HepG2 (cell line): Measurements from ENCODE around the gene WNT3. TPM values are rescaled to one million over a fixed set of nuclear protein-coding genes. Genes with fewer than 3 reads are reported as not detected.

Experiments used
- BATF2 ChIP-seq: sonication (generic); formaldehyde crosslinking; IDR thresholded peaks from 2 replicates; pipeline ENCODE4 v1.8.0; 2022; ENCODE audit warnings: mild to moderate bottlenecking, missing genetic modification reagents, moderate library complexity
- CBX5 ChIP-seq: sonication (generic); formaldehyde crosslinking; IDR thresholded peaks from 2 replicates; pipeline ENCODE4 v1.4.0; 2020; ENCODE audit warnings: missing genetic modification reagents, borderline replicate concordance
- CREB3 ChIP-seq: sonication (generic); formaldehyde crosslinking; IDR thresholded peaks from 2 replicates; pipeline ENCODE4 v1.5.0; 2020; ENCODE audit warnings: missing genetic modification reagents
- DNMT3B ChIP-seq: conservative IDR thresholded peaks from 2 replicates; pipeline ENCODE4 v1.6.1; 2016; ENCODE audit warnings: missing biosample characterization, control low read depth
- ESRRA ChIP-seq: sonication (generic); formaldehyde crosslinking; IDR thresholded peaks from 2 replicates; pipeline ENCODE4 v1.5.1; 2020; ENCODE audit warnings: mild to moderate bottlenecking, low read depth, missing genetic modification reagents
- FOXJ3 ChIP-seq: sonication (generic); formaldehyde crosslinking; IDR thresholded peaks from 2 replicates; pipeline ENCODE4 v1.4.0; 2020; ENCODE audit warnings: missing genetic modification reagents, mild to moderate bottlenecking, borderline replicate concordance
- FOXK1 ChIP-seq: sonication (generic); formaldehyde crosslinking; IDR thresholded peaks from 2 replicates; pipeline ENCODE4 v1.4.0; 2020; ENCODE audit warnings: low read depth, missing genetic modification reagents, borderline replicate concordance
- FOXK2 ChIP-seq: fragments of 450-650 bp; IDR thresholded peaks from 2 replicates; pipeline ENCODE4 v1.6.1; 2016
- GABPB1 ChIP-seq: IDR thresholded peaks from 2 replicates; pipeline ENCODE4 v1.6.1; 2016; ENCODE audit warnings: mild to moderate bottlenecking, missing genetic modification reagents, moderate library complexity, missing compliant biosample characterization
- HMG20B ChIP-seq: conservative IDR thresholded peaks from 2 replicates; pipeline ENCODE4 v1.6.1; 2016; ENCODE audit warnings: missing genetic modification reagents, missing compliant biosample characterization
- HNF1B ChIP-seq: sonication (generic); formaldehyde crosslinking; IDR thresholded peaks from 2 replicates; pipeline ENCODE4 v1.5.1; 2020; ENCODE audit warnings: mild to moderate bottlenecking, moderate library complexity, missing genetic modification reagents
- MAF1 ChIP-seq: sonication (generic); formaldehyde crosslinking; IDR thresholded peaks from 2 replicates; pipeline ENCODE4 v1.5.0; 2020; ENCODE audit warnings: missing genetic modification reagents, borderline replicate concordance
- MED13 ChIP-seq: sonication (generic); formaldehyde crosslinking; IDR thresholded peaks from 2 replicates; pipeline ENCODE4 v1.5.0; 2020; ENCODE audit warnings: missing genetic modification reagents
- MTA3 ChIP-seq: sonication (generic); formaldehyde crosslinking; IDR thresholded peaks from 2 replicates; pipeline ENCODE4 v1.4.0; 2020; ENCODE audit warnings: missing genetic modification reagents
- NONO ChIP-seq, 2 experiments: fragments of 450-650 bp in 1 of 2; sonication (generic) in 1 of 2; formaldehyde crosslinking in 1 of 2; IDR thresholded peaks in 1 of 2; conservative IDR thresholded peaks in 1 of 2; 2 replicates each; pipeline versions ENCODE4 v1.6.1 to v1.8.0; 2017 to 2022; ENCODE audit warnings: mild to moderate bottlenecking in 1 of 2, missing genetic modification reagents in 1 of 2, moderate library complexity in 1 of 2
- NR1H2 ChIP-seq: sonication (generic); formaldehyde crosslinking; IDR thresholded peaks from 2 replicates; pipeline ENCODE4 v1.8.1; 2022; ENCODE audit warnings: low read depth, missing genetic modification reagents, borderline replicate concordance
- SOX5 ChIP-seq: IDR thresholded peaks from 2 replicates; pipeline ENCODE4 v1.6.1; 2016; ENCODE audit warnings: borderline replicate concordance
- ZBTB2 ChIP-seq: sonication (generic); formaldehyde crosslinking; IDR thresholded peaks from 2 replicates; pipeline ENCODE4 v1.8.0; 2022; ENCODE audit warnings: low read depth, missing genetic modification reagents
- ZFP91 ChIP-seq: sonication (generic); formaldehyde crosslinking; IDR thresholded peaks from 2 replicates; pipeline ENCODE4 v1.9.0; 2022; ENCODE audit warnings: missing genetic modification reagents, mild to moderate bottlenecking, borderline replicate concordance
- ZIK1 ChIP-seq: sonication (generic); formaldehyde crosslinking; IDR thresholded peaks from 2 replicates; pipeline ENCODE4 v1.5.0; 2020; ENCODE audit warnings: mild to moderate bottlenecking, low read depth, missing genetic modification reagents, borderline replicate concordance
- ZNF143 ChIP-seq: sonication (generic); formaldehyde crosslinking; IDR thresholded peaks from 2 replicates; pipeline ENCODE4 v1.4.0; 2020; ENCODE audit warnings: missing genetic modification reagents
- ZNF225 ChIP-seq: sonication (generic); formaldehyde crosslinking; IDR thresholded peaks from 2 replicates; pipeline ENCODE4 v1.4.0; 2020; ENCODE audit warnings: mild to moderate bottlenecking, missing genetic modification reagents
- ZNF30 ChIP-seq: sonication (generic); formaldehyde crosslinking; IDR thresholded peaks from 2 replicates; pipeline ENCODE4 v1.5.0; 2020; ENCODE audit warnings: mild to moderate bottlenecking, missing genetic modification reagents
- ZNF496 ChIP-seq: sonication (generic); formaldehyde crosslinking; IDR thresholded peaks from 2 replicates; pipeline ENCODE4 v1.8.1; 2023; ENCODE audit warnings: mild to moderate bottlenecking, moderate library complexity, missing genetic modification reagents; ENCODE audit not compliant: insufficient replicate concordance
- polyA plus RNA-seq, 8 experiments: library from polyadenylated mRNA; depleted of rRNA in 3 of 8; stranded (reverse) in 7 of 8; unstranded in 1 of 8; fragments of >200 nt; fragmentation: Illumina TruSeq in 4 of 8; extraction: Trizol in 4 of 8; gene quantifications; 2 replicates each; pipeline versions ENCODE4 v1.2.1 to v1.2.3, GENCODE V29; 2011 to 2016; ENCODE audit warnings: low read depth in 4 of 8, missing spikeins in 1 of 8, mixed read lengths in 1 of 8; ENCODE audit not compliant: insufficient read depth in 1 of 8
- total RNA-seq, 5 experiments: library from RNA; depleted of rRNA; stranded (reverse); fragments of >200 nt; fragmentation: Illumina TruSeq; extraction: Trizol; gene quantifications; 2 replicates each; pipeline ENCODE4 v1.2.3, GENCODE V29; 2016; ENCODE audit warnings: low read depth in 1 of 5

The WNT3 gene
- total and polyA plus RNA-seq, 2 of the 13 experiments (the other 11 are each of a cell fraction or from before 2014, with no cell fraction given): 8.5 to 10.3 TPM

GRCh38 chr17:46782250-46782953, 36.1 kb downstream of the WNT3 start (continued):
- TF ChIP-seq ZNF30 (CRISPR knock-in tag) (no peak), FOXK1 (CRISPR knock-in tag) (peak; percentile 67; the same call in 1 of the 2 replicates), MAF1 (CRISPR knock-in tag) (no peak), ZIK1 (CRISPR knock-in tag) (0 out of 2 replicates have a peak, but pooled peaks have one; percentile 47), DNMT3B (no peak), MTA3 (CRISPR knock-in tag) (no peak), FOXJ3 (CRISPR knock-in tag) (no peak), ESRRA (no peak), GABPB1 (CRISPR knock-in tag) (peak; percentile 61), ZNF143 (CRISPR knock-in tag) (no peak), NONO (IDR thresholded peaks at IDR 0.05) (no peak), NONO (CRISPR knock-in tag; conservative IDR thresholded peaks at IDR 0.05) (no peak), NR1H2 (CRISPR knock-in tag) (no peak), MED13 (CRISPR knock-in tag) (no peak), CREB3 (CRISPR knock-in tag) (no peak), BATF2 (CRISPR knock-in tag) (no peak), SOX5 (0 out of 2 replicates have a peak, but pooled peaks have one; percentile 14), FOXK2 (no peak), ZNF496 (no peak), HNF1B (CRISPR knock-in tag) (peak; percentile 71), ZFP91 (CRISPR knock-in tag) (peak; percentile 59; the same call in 1 of the 2 replicates), HMG20B (CRISPR knock-in tag) (peak; percentile 60; the same call in 1 of the 2 replicates), ZBTB2 (CRISPR knock-in tag) (no peak), CBX5 (CRISPR knock-in tag) (peak; percentile 83; the same call in 1 of the 2 replicates), ZNF225 (peak; percentile 85; the same call in 1 of the 2 replicates)
